SIG-M5 (cell line): ENCODE measurements around the gene MFSD2A.
"Not testable (repeated sequence)": the region's sequence is repeated elsewhere in the genome, so short reads cannot be mapped to it uniquely, and the experiment has no call there.

ENCODE experiments used
- DNase-seq: peaks from one replicate; lab custom pipeline; 2025; lab: John Stamatoyannopoulos, UW

Gene MFSD2A

DNA sequence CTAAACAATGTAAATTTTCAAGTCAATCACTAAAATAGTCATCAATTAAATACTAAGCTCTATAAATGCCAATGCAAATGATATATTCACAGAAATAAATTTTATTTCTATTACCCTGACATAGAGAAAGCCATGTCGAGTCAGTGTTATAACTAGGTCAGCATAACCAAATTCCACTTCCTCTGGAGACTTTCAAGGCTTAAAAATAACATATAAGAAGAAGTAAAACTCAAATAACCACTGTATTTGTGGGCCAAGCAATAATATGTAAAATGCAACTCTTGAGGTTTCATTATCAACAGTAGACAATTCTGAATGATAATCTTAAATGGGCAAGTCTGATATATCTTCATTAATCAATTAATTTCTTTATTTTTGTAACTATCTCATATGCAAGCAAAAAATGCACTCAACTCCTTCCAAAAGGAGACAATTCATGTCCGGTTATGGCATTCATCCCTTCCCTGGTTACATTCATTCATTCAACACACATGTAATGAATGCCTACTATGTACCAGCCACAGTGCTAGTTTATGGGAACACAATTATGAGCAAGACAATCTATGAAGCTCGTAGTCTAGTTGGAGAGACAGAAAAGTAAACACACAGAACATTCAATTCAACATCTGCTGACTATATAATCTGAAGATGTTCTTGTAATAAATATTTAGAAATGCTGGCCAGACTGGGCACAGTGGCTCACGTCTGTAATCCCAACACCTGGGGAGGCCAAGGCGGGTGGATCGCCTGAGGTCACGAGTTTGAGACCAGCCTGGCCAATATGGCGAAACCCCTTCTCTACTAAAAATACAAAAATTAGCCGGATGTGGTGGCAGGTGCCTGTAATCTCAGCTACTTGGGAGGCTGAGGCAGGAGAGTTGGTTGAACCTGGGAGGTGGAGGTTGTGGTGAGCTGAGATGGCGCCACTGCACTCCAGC, 48.5 kb downstream of the MFSD2A start:
- DNase-seq = no peak

DNA sequence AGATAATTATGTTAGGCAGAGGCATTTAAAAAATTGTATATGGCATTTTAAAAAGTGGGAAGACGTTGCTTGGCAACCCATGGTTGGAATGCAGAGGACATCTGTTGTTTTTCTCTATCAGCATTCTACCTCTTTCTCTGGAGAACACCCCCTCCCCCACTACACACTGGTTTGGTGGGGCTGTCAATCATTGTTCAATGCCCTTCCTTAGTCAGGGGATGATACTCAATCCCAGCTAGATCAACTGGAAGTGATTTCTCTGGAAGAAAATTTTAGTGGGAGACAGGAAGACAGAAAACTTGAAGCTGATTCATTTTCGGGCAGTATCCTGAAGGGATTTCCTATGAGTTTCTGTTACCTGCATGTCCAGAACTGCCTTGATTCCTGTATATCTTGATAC, 49.9 kb downstream of the MFSD2A start:
- no peak for DNase-seq

DNA sequence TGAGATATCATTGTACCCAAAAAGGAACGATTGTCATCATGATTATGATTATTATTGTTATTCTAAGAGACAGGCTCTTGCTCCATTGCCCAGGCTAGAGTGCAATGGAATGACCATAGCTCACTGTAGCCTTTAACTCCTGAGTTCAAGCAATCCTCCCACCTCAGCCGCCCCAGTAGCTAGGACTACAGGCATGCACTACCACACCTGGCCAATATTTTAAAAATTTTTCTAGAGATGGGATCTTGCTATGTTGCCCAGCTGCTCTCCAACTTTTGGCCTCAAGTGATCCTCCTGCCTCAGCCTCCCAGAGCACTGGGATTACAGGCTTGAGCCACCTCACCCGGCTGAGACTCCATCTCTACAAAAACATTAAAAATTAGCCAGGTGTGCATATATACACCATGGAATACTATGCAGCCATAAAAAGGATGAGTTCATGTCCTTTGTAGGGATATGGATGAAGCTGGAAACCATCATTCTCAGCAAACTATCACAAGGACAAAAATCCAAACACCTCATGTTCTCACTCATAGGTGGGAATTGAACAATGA, 52.6 kb downstream of the MFSD2A start:
- DNase-seq = not testable (repeated sequence)

DNA sequence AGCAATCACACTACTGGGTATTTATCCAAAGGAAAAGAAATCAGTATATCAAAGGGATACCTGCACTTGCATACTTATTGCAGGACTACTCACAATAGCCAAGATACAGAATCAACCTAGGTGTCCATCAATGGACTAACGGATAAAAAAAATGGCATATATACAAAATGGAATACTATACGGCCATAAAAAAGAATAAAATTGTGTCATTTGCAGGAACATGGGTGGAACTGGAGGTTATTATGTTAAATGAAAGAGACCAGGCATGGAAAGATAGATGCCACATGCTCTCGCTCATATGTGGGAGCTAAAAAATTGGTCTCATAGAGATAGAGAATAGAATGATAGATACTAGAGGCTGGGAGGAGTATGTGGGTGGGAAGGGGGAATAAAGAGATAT, 56.3 kb downstream of the MFSD2A start:
- no peak for DNase-seq

DNA sequence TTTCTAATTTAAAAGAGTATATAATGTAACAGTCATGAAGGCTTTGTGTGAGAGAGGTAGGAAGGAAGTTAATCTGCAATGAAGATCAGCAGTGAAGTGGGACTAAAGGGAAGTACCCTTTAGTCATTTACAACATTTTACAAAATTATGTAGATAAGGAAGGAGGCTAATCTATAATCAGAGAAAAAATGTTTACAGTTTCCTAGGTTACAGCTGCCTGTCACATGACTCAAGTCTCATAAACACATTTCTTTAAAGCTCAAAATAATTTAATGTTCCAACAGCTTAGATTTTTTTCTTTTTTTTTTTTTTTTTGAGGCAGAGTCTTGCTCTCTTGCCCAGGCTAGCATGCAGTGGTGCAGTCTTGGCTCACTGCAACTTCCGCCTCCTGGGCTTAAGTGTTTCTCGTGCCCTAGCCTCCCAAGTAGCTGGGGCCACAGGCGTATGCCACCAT, 59.3 kb downstream of the MFSD2A start:
- DNase-seq = no peak

DNA sequence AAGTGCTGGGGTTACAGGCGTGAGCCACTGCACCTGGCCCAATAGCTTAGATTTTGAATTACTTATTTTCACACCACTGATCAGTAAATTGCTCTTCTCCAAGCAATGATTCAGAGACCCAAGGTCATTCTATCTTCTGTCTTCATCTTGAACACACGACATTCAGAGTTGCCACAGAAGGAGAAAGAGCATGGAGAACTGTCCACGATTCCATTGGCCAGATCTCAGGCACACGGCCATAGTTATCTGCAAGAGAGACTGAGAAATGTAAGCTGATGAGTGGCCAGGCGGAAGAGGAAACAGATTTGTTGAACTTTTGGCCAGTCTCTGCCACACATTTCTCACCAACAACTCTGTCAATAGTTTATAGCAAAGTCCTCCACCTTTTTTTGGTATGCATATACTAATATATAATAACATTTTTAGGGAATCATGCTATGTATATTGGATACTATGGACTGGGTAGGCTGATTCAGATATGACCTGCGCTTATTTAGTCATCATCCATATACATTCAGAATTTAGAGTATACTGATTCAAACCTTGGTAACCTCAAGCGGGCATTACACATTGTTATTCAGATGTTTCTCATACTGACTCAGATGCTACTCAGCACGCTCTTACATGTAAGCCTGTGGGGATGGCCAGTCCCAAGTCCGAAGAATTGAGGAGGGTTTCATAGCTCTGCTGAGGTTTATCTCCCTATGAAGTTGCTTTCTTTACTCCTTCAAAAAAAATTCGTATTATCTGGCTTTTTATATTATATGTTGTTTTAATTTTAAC, 60.1 kb downstream of the MFSD2A start:
- no peak for DNase-seq

DNA sequence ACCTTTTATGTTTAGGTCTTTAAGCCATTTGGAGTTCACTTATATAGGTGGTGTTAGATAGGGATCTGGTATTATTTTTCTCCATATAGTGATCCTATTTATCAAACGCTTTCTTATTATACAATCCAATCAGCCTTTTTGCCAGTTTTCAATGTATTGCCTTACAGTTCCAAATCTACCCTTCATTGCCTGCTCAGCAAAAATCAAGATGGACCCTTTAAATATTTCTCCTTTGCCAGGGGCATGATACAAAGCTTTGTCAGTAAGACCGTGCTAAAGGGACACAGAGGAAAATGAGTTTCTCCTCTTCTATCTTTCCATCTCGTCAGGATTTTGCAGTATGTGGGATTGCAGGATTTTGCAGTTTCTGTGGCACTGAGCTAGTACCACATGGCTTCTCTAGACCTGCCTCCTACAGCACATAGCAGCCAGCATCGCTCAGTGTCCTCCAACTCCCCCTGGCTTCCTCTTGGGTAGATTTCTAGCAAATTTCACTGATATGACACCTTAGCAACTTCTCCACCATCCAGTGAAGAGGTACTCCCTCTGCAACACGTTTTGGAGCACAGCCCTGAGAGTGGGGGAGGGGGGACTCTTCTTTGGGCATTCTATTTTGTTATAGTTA, 63.1 kb downstream of the MFSD2A start:
- DNase-seq = no peak
